ENCODE data around the gene PTGIS. TPM values are rescaled to one million over a fixed set of nuclear protein-coding genes. Genes with fewer than 3 reads are reported as not detected.

The PTGIS gene
- total and polyA plus RNA-seq, 2 of the 4 experiments (the other 2 are of a cell fraction): 1.6 to 2.6 TPM

DNA sequence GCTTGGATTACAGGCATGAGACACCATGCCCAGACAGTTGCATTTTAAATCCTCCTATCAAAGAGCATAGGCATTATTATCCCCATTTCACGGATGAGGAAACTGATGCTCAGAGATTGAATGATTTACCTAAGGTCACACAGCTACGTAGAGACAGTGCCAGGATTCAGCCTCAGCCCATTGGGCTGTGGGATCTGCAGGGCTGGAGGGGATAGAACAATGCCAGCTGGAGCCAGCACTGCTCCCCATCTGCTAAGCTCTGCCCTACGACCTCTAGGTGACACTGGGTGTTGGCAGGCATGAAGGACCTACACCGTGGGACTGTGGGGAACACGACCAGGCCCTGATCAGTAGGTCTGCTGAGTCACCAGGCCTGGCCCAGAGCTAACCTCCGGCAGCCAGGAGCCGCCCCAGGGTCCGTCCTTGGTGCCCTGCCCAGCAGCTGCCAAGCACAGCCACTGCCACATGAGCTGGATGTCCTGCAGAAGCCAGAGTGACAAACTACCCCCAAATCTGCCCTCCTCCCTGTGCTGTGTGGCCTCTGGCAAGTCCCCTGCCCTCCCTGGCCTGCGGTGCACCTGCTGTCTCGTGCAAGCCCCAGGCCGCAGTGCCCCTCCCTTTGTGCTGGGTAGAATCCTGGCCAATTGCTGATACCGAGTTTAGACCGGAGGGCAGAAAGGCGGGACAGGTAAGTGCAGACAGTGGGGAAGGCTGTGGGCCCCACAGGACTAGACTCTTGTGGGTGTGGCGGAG lies 47.6 kb upstream of the PTGIS start:
- Histone ChIP-seq H3K4me3 (ENCODE audit: insufficient read depth, low read depth, low read length) (no peak overlapping the region), H2BK120ac (ENCODE audit: low read depth, low read length) (no peak overlapping the region), H4K91ac (ENCODE audit: insufficient read depth, low read depth, low read length) (no peak overlapping the region), H2BK20ac (ENCODE audit: low read depth, low read length) (no peak overlapping the region), H3K79me1 (ENCODE audit: low read depth in 1 of 2, low read length in 2 of 2) (no peaks in the 10 kb centered on the region), H3K56ac (ENCODE audit: extremely low read depth, insufficient read depth, low read length) (no peak overlapping the region), H3K4ac (ENCODE audit: low read depth, low read length) (no peak overlapping the region), H3K27ac (ENCODE audit: insufficient read depth, low read length) (no peak overlapping the region), H3K9me3 (ENCODE audit: control insufficient read depth, insufficient read depth, low read length) (no peaks in the 10 kb centered on the region), H3K14ac (replicated peaks; ENCODE audit: low read depth, low read length) (no peak overlapping the region), H3K4me1 (ENCODE audit: control insufficient read depth, insufficient read depth, low read length) (peaks cover 4% of the 10 kb centered on the region; the same call in 1 of the 2 replicates), H4K8ac (ENCODE audit: low read depth in 2 of 2, low read length in 2 of 2) (no peak overlapping the region), H2AK5ac (ENCODE audit: low read depth, low read length) (no peak overlapping the region), H4K5ac (ENCODE audit: low read depth, low read length) (no peak overlapping the region), H3K4me2 (ENCODE audit: low read depth, low read length) (no peak overlapping the region), H3K9me1 (ENCODE audit: insufficient read depth, low read length) (no peaks in the 10 kb centered on the region), H4K20me1 (ENCODE audit: insufficient read depth, low read length) (no peaks in the 10 kb centered on the region), H2AFZ (replicated peaks; ENCODE audit: low read length, poor library complexity) (no peak overlapping the region), H2BK15ac (ENCODE audit: low read depth, low read length) (no peak overlapping the region), H3K9ac (ENCODE audit: low read depth, low read length) (no peak overlapping the region), H2BK5ac (ENCODE audit: low read depth, low read length, poor library complexity, severe bottlenecking) (no peak overlapping the region), H3K27me3 (ENCODE audit: control insufficient read depth, insufficient read depth, low read length) (peaks cover 2% of the 10 kb centered on the region; the same call in 1 of the 2 replicates), H3K18ac (ENCODE audit: low read depth, low read length) (no peak overlapping the region), H3K23ac (ENCODE audit: low read depth, low read length) (no peak overlapping the region), H2AK9ac (replicated peaks; ENCODE audit: low read depth, low read length, poor library complexity) (no peak overlapping the region), H3K36me3 (ENCODE audit: control insufficient read depth, insufficient read depth, low read length) (no peaks in the 10 kb centered on the region)
- BruUV-seq (replicated peaks): no TSS peak
- dilution Hi-C loops (cut with HindIII; ENCODE audit: low sequenced_read_pairs, unreplicated experiment): no loop called here
- ChIA-PET POLR2A (ENCODE audit: unreplicated experiment) (no interaction called here), CTCF (interaction anchor here (2.0 kb wide), 1 partner anchor 230 kb away, joined by 7 read pairs; no protein-coding TSS in a partner anchor)
- WGBS, 2 experiments (ENCODE audit: extremely low coverage in 2 of 2, insufficient read length in 1 of 2): 64% methylated on average over 9 of the region's 15 CpGs; no CpG with 5 or more reads in 1 of the 2 experiments
- DNase-seq (no peak), ATAC-seq (ENCODE audit: low read depth) (no peak)
- no peak for TF ChIP-seq RAD21 (IDR thresholded peaks at IDR 0.05; ENCODE audit: low read length)
- no peak for TF ChIP-seq RFX5 (IDR thresholded peaks at IDR 0.05; ENCODE audit: low read depth, low read length)
- no peak for TF ChIP-seq BHLHE40 (IDR thresholded peaks at IDR 0.05; ENCODE audit: low read depth, low read length)
- TF ChIP-seq MXI1 (IDR thresholded peaks at IDR 0.05; ENCODE audit: borderline replicate concordance, low read depth, low read length): no peak
- TF ChIP-seq FOS (IDR thresholded peaks at IDR 0.05; ENCODE audit: low read depth, low read length): no peak
- TF ChIP-seq POLR2A (IDR thresholded peaks at IDR 0.05; ENCODE audit: low read depth, low read length): no peak
- no peak for TF ChIP-seq CEBPB (IDR thresholded peaks at IDR 0.05; ENCODE audit: low read depth, low read length)
- TF ChIP-seq NFE2L2 (IDR thresholded peaks at IDR 0.05; ENCODE audit: low read depth, low read length): no peak
- no peak for TF ChIP-seq SMC3 (IDR thresholded peaks at IDR 0.05; ENCODE audit: low read depth, low read length)
- TF ChIP-seq, protein P1, sequence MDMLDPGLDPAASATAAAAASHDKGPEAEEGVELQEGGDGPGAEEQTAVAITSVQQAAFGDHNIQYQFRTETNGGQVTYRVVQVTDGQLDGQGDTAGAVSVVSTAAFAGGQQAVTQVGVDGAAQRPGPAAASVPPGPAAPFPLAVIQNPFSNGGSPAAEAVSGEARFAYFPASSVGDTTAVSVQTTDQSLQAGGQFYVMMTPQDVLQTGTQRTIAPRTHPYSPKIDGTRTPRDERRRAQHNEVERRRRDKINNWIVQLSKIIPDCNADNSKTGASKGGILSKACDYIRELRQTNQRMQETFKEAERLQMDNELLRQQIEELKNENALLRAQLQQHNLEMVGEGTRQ (IDR thresholded peaks at IDR 0.05; ENCODE audit: low read depth, low read length): no peak
- TF ChIP-seq, protein P2, sequence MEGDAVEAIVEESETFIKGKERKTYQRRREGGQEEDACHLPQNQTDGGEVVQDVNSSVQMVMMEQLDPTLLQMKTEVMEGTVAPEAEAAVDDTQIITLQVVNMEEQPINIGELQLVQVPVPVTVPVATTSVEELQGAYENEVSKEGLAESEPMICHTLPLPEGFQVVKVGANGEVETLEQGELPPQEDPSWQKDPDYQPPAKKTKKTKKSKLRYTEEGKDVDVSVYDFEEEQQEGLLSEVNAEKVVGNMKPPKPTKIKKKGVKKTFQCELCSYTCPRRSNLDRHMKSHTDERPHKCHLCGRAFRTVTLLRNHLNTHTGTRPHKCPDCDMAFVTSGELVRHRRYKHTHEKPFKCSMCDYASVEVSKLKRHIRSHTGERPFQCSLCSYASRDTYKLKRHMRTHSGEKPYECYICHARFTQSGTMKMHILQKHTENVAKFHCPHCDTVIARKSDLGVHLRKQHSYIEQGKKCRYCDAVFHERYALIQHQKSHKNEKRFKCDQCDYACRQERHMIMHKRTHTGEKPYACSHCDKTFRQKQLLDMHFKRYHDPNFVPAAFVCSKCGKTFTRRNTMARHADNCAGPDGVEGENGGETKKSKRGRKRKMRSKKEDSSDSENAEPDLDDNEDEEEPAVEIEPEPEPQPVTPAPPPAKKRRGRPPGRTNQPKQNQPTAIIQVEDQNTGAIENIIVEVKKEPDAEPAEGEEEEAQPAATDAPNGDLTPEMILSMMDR (conservative IDR thresholded peaks at IDR 0.05; ENCODE audit: low read depth, low read length): no peak
- in situ Hi-C loops (cut with MboI; ENCODE audit: low sequenced_read_pairs): loop anchor here (25.0 kb wide), 1 partner anchor 472 kb away; no protein-coding TSS in a partner anchor
- intact Hi-C loops (cut with micrococcal nuclease): loop anchor here (10.0 kb wide), 1 partner anchor 459 kb away; no protein-coding TSS in a partner anchor
